Testis (tissue), 2 donors: ENCODE results near the gene SHC2.

Source experiments
- CTCF ChIP-seq, 3 experiments: fragments of 450-650 bp in 2 of 3; fragments of 200-600 bp in 1 of 3; sonication (generic) in 1 of 3; IDR thresholded peaks; one replicate each; pipeline ENCODE4 v1.5.1; 2016 to 2019; ENCODE audit warnings: antibody characterized with exemption in 3 of 3, mild to moderate bottlenecking in 2 of 3, moderate library complexity in 1 of 3
- POLR2A ChIP-seq: fragments of 450-650 bp; IDR thresholded peaks from one replicate; pipeline ENCODE4 v1.6.1; 2017; ENCODE audit warnings: antibody characterized with exemption, mild to moderate bottlenecking, moderate library complexity

GRCh38 chr19:419721-420515 lies 40.9 kb downstream of the SHC2 start:
- TF ChIP-seq CTCF (IDR thresholded peaks at IDR 0.05) (no peak), POLR2A (no peak)
